NB4 (cell line): ENCODE data around the gene ZNF566.

Experiments
- CTCF ChIP-seq: IDR thresholded peaks from one replicate; pipeline ENCODE4 v1.5.1; 2012; ENCODE audit warnings: low read depth, low read length
- MYC ChIP-seq: IDR thresholded peaks from 2 replicates; pipeline ENCODE4 v1.6.1; 2011; ENCODE audit warnings: low read depth, low read length
- POLR2A ChIP-seq: IDR thresholded peaks from 2 replicates; pipeline ENCODE4 v1.6.1; 2011; ENCODE audit warnings: mild to moderate bottlenecking; ENCODE audit not compliant: insufficient read length; ENCODE audit errors: extremely low read depth

- TF ChIP-seq CTCF (no peak), POLR2A (no peak), MYC (no peak)
Measured at GRCh38 chr19:36418287-36419001, 70.9 kb downstream of the ZNF566 start, which contains the start of gene ZFP82.
